GM12878 (cell line): ENCODE measurements around the gene GJD2.

Experiments used
- BHLHE40 ChIP-seq, 2 experiments: fragments of 450-650 bp in 1 of 2; IDR thresholded peaks; 2 replicates each; pipeline ENCODE4 v1.6.1; 2011 to 2017; ENCODE audit warnings: low read depth in 2 of 2, borderline replicate concordance in 1 of 2, improper control_type of control experiment in 1 of 2, low read length in 1 of 2, mild to moderate bottlenecking in 1 of 2
- ESRRA ChIP-seq: IDR thresholded peaks from 2 replicates; pipeline ENCODE4 v1.6.1; 2012; ENCODE audit warnings: mild to moderate bottlenecking, low read length, improper control_type of control experiment
- FOS ChIP-seq: IDR thresholded peaks from 3 replicates; pipeline ENCODE4 v1.6.1; 2011; ENCODE audit warnings: borderline replicate concordance; ENCODE audit not compliant: insufficient read length; ENCODE audit errors: extremely low read depth
- FOXK2 ChIP-seq: fragments of 450-650 bp; IDR thresholded peaks from 2 replicates; pipeline ENCODE4 v1.6.1; 2017; ENCODE audit warnings: mild to moderate bottlenecking, moderate library complexity
- PML ChIP-seq: IDR thresholded peaks from 2 replicates; pipeline ENCODE4 v1.6.1; 2012; ENCODE audit warnings: low read length, inconsistent platforms
- POLR2A ChIP-seq: IDR thresholded peaks from 2 replicates; pipeline ENCODE4 v1.6.1; 2011; ENCODE audit warnings: low read depth, mild to moderate bottlenecking, low read length
- RAD21 ChIP-seq: IDR thresholded peaks from 2 replicates; pipeline ENCODE4 v1.6.1; 2011; ENCODE audit warnings: mild to moderate bottlenecking, low read depth, low read length, moderate library complexity; ENCODE audit not compliant: insufficient read depth
- SMAD1 ChIP-seq: fragments of 450-650 bp; IDR thresholded peaks from 2 replicates; pipeline ENCODE4 v1.6.1; 2018; ENCODE audit warnings: mild to moderate bottlenecking, low read depth; ENCODE audit not compliant: partially characterized antibody
- SRF ChIP-seq, 2 experiments: IDR thresholded peaks; 2 replicates each; pipeline ENCODE4 v1.6.1; 2011; ENCODE audit warnings: low read depth in 2 of 2, low read length in 2 of 2, mild to moderate bottlenecking in 1 of 2, moderate library complexity in 1 of 2
- SUZ12 ChIP-seq: fragments of 200-600 bp; sonication (generic); IDR thresholded peaks from one replicate; pipeline ENCODE4 v1.6.1; 2018; ENCODE audit warnings: antibody characterized with exemption, mild to moderate bottlenecking; ENCODE audit not compliant: unreplicated experiment
- YY1 ChIP-seq: IDR thresholded peaks from 2 replicates; pipeline ENCODE4 v1.6.1; 2011; ENCODE audit warnings: low read depth, mild to moderate bottlenecking, low read length
- TF ChIP-seq, protein P1 (sequence below), 3 experiments: IDR thresholded peaks in 2 of 3; conservative IDR thresholded peaks in 1 of 3; 2 replicates each; pipeline ENCODE4 v1.5.1; 2011; ENCODE audit warnings: low read depth in 3 of 3, low read length in 3 of 3, mild to moderate bottlenecking in 3 of 3, control low read depth in 2 of 3, moderate library complexity in 2 of 3, inconsistent platforms in 1 of 3, mixed read lengths in 1 of 3; ENCODE audit not compliant: control insufficient read depth in 2 of 3, insufficient read depth in 1 of 3; ENCODE audit errors: extremely low read depth in 1 of 3
- TF ChIP-seq, protein P2 (sequence below): IDR thresholded peaks from 2 replicates; pipeline ENCODE4 v1.6.1; 2012; ENCODE audit warnings: mild to moderate bottlenecking, low read depth, low read length
- TF ChIP-seq, protein P3 (sequence below): fragments of 150-350 bp; IDR thresholded peaks from 2 replicates; pipeline ENCODE4 v1.6.1; 2016; ENCODE audit warnings: low read depth, low read length

DNA sequence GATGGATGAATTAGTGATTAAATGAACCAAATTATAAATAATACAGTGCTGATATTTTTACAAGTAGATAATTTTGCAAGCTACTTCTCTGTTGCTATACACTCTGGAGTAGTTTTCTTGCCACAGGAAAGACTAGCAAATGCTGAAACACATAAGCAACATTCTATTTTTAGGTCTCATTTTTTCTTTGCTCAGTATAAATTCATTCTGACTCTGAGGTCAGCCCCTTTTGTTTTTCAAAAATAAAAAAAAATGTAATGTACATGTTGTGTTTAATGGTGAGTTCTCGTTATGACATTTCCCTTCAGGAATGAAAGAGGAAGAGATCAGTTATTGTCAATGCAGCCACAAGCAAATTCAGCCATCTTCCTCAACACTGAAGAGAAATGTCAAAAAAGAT, 24.9 kb downstream of the GJD2 start:
- TF ChIP-seq SMAD1 (no peak), POLR2A (no peak), BHLHE40 (IDR thresholded peaks at IDR 0.05; ENCODE audit: borderline replicate concordance in 1 of 2, low read depth in 2 of 2, low read length in 1 of 2) (no peak), SUZ12 (no peak), SRF (IDR thresholded peaks at IDR 0.05; ENCODE audit: low read depth in 2 of 2, low read length in 2 of 2) (no peak), YY1 (no peak), RAD21 (no peak), FOXK2 (no peak), ESRRA (no peak), PML (no peak), FOS (no peak)
- TF ChIP-seq, protein P1, sequence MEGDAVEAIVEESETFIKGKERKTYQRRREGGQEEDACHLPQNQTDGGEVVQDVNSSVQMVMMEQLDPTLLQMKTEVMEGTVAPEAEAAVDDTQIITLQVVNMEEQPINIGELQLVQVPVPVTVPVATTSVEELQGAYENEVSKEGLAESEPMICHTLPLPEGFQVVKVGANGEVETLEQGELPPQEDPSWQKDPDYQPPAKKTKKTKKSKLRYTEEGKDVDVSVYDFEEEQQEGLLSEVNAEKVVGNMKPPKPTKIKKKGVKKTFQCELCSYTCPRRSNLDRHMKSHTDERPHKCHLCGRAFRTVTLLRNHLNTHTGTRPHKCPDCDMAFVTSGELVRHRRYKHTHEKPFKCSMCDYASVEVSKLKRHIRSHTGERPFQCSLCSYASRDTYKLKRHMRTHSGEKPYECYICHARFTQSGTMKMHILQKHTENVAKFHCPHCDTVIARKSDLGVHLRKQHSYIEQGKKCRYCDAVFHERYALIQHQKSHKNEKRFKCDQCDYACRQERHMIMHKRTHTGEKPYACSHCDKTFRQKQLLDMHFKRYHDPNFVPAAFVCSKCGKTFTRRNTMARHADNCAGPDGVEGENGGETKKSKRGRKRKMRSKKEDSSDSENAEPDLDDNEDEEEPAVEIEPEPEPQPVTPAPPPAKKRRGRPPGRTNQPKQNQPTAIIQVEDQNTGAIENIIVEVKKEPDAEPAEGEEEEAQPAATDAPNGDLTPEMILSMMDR (IDR thresholded peaks at IDR 0.05 in 2 of 3, conservative IDR thresholded peaks at IDR 0.05 in 1 of 3; ENCODE audit: control insufficient read depth in 2 of 3, extremely low read depth in 1 of 3, insufficient read depth in 1 of 3, low read depth in 3 of 3, low read length in 3 of 3): no peak
- TF ChIP-seq, protein P2, sequence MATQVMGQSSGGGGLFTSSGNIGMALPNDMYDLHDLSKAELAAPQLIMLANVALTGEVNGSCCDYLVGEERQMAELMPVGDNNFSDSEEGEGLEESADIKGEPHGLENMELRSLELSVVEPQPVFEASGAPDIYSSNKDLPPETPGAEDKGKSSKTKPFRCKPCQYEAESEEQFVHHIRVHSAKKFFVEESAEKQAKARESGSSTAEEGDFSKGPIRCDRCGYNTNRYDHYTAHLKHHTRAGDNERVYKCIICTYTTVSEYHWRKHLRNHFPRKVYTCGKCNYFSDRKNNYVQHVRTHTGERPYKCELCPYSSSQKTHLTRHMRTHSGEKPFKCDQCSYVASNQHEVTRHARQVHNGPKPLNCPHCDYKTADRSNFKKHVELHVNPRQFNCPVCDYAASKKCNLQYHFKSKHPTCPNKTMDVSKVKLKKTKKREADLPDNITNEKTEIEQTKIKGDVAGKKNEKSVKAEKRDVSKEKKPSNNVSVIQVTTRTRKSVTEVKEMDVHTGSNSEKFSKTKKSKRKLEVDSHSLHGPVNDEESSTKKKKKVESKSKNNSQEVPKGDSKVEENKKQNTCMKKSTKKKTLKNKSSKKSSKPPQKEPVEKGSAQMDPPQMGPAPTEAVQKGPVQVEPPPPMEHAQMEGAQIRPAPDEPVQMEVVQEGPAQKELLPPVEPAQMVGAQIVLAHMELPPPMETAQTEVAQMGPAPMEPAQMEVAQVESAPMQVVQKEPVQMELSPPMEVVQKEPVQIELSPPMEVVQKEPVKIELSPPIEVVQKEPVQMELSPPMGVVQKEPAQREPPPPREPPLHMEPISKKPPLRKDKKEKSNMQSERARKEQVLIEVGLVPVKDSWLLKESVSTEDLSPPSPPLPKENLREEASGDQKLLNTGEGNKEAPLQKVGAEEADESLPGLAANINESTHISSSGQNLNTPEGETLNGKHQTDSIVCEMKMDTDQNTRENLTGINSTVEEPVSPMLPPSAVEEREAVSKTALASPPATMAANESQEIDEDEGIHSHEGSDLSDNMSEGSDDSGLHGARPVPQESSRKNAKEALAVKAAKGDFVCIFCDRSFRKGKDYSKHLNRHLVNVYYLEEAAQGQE: no peak
- TF ChIP-seq, protein P3, sequence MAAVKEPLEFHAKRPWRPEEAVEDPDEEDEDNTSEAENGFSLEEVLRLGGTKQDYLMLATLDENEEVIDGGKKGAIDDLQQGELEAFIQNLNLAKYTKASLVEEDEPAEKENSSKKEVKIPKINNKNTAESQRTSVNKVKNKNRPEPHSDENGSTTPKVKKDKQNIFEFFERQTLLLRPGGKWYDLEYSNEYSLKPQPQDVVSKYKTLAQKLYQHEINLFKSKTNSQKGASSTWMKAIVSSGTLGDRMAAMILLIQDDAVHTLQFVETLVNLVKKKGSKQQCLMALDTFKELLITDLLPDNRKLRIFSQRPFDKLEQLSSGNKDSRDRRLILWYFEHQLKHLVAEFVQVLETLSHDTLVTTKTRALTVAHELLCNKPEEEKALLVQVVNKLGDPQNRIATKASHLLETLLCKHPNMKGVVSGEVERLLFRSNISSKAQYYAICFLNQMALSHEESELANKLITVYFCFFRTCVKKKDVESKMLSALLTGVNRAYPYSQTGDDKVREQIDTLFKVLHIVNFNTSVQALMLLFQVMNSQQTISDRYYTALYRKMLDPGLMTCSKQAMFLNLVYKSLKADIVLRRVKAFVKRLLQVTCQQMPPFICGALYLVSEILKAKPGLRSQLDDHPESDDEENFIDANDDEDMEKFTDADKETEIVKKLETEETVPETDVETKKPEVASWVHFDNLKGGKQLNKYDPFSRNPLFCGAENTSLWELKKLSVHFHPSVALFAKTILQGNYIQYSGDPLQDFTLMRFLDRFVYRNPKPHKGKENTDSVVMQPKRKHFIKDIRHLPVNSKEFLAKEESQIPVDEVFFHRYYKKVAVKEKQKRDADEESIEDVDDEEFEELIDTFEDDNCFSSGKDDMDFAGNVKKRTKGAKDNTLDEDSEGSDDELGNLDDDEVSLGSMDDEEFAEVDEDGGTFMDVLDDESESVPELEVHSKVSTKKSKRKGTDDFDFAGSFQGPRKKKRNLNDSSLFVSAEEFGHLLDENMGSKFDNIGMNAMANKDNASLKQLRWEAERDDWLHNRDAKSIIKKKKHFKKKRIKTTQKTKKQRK: no peak
